HepG2 (cell line): ENCODE results near the gene SOCS1. TPM values are rescaled to one million over a fixed set of nuclear protein-coding genes. Genes with fewer than 3 reads are reported as not detected.

ENCODE experiments used
- DNMT1 ChIP-seq: sonication (generic); formaldehyde crosslinking; IDR thresholded peaks from 2 replicates; pipeline ENCODE4 v1.5.1; 2020; ENCODE audit warnings: mild to moderate bottlenecking, missing genetic modification reagents
- FIP1L1 ChIP-seq: fragments of 200-400 bp; formaldehyde crosslinking; IDR thresholded peaks from 2 replicates; pipeline ENCODE4 v1.6.1; 2018; ENCODE audit warnings: low read depth, mild to moderate bottlenecking, low read length, moderate library complexity, borderline replicate concordance; ENCODE audit not compliant: insufficient read depth
- FOXM1 ChIP-seq: sonication (generic); formaldehyde crosslinking; IDR thresholded peaks from 2 replicates; pipeline ENCODE4 v1.5.0; 2020; ENCODE audit warnings: missing genetic modification reagents
- MTF1 ChIP-seq: sonication (generic); formaldehyde crosslinking; IDR thresholded peaks from 2 replicates; pipeline ENCODE4 v1.5.0; 2020; ENCODE audit warnings: missing genetic modification reagents
- ONECUT2 ChIP-seq: sonication (generic); formaldehyde crosslinking; IDR thresholded peaks from 2 replicates; pipeline ENCODE4 v1.4.0; 2020; ENCODE audit warnings: missing genetic modification reagents
- SETDB1 ChIP-seq: sonication (generic); formaldehyde crosslinking; IDR thresholded peaks from 2 replicates; pipeline ENCODE4 v1.5.1; 2020; ENCODE audit warnings: missing genetic modification reagents, mild to moderate bottlenecking, borderline replicate concordance
- SYNCRIP ChIP-seq: fragments of 200-400 bp; formaldehyde crosslinking; IDR thresholded peaks from 2 replicates; pipeline ENCODE4 v1.6.1; 2018; ENCODE audit warnings: mild to moderate bottlenecking, low read depth, low read length; ENCODE audit not compliant: insufficient read depth
- TBX3 ChIP-seq: fragments of 450-650 bp; IDR thresholded peaks from 2 replicates; pipeline ENCODE4 v1.6.1; 2017; ENCODE audit warnings: antibody characterized with exemption, mild to moderate bottlenecking, inconsistent platforms, borderline replicate concordance
- TOPORS ChIP-seq: sonication (generic); formaldehyde crosslinking; IDR thresholded peaks from 2 replicates; pipeline ENCODE4 v1.8.0; 2023; ENCODE audit warnings: mild to moderate bottlenecking, missing genetic modification reagents
- ZBTB43 ChIP-seq: sonication (generic); formaldehyde crosslinking; conservative IDR thresholded peaks from 2 replicates; pipeline ENCODE4 v1.4.0; 2020; ENCODE audit warnings: missing genetic modification reagents
- ZNF414 ChIP-seq: sonication (generic); formaldehyde crosslinking; IDR thresholded peaks from 2 replicates; pipeline ENCODE4 v1.5.0; 2020; ENCODE audit warnings: missing genetic modification reagents
- ZNF557 ChIP-seq: sonication (generic); formaldehyde crosslinking; IDR thresholded peaks from 2 replicates; pipeline ENCODE4 v1.4.0; 2020; ENCODE audit warnings: missing genetic modification reagents
- ZNF598 ChIP-seq: sonication (generic); formaldehyde crosslinking; IDR thresholded peaks from 2 replicates; pipeline ENCODE4 v1.5.1; 2020; ENCODE audit warnings: mild to moderate bottlenecking, missing genetic modification reagents, borderline replicate concordance
- ZNF652 ChIP-seq: IDR thresholded peaks from 2 replicates; pipeline ENCODE4 v1.6.1; 2016; ENCODE audit warnings: low read depth, borderline replicate concordance
- ZNF720 ChIP-seq: sonication (generic); formaldehyde crosslinking; IDR thresholded peaks from 2 replicates; pipeline ENCODE4 v1.4.0; 2020; ENCODE audit warnings: missing genetic modification reagents
- polyA plus RNA-seq, 8 experiments: library from polyadenylated mRNA; depleted of rRNA in 3 of 8; stranded (reverse) in 7 of 8; unstranded in 1 of 8; fragments of >200 nt; fragmentation: Illumina TruSeq in 4 of 8; extraction: Trizol in 4 of 8; gene quantifications; 2 replicates each; pipeline versions ENCODE4 v1.2.1 to v1.2.3, GENCODE V29; 2011 to 2016; ENCODE audit warnings: low read depth in 4 of 8, missing spikeins in 1 of 8, mixed read lengths in 1 of 8; ENCODE audit not compliant: insufficient read depth in 1 of 8
- total RNA-seq, 5 experiments: library from RNA; depleted of rRNA; stranded (reverse); fragments of >200 nt; fragmentation: Illumina TruSeq; extraction: Trizol; gene quantifications; 2 replicates each; pipeline ENCODE4 v1.2.3, GENCODE V29; 2016; ENCODE audit warnings: low read depth in 1 of 5
- TF ChIP-seq, protein P1 (sequence below): sonication (generic); formaldehyde crosslinking; IDR thresholded peaks from 2 replicates; pipeline ENCODE4 v1.4.0; 2020; ENCODE audit warnings: missing genetic modification reagents, borderline replicate concordance
- TF ChIP-seq, protein P2 (sequence below): sonication (generic); formaldehyde crosslinking; IDR thresholded peaks from 2 replicates; pipeline ENCODE4 v1.8.0; 2022; ENCODE audit warnings: mild to moderate bottlenecking, missing genetic modification reagents
- TF ChIP-seq, protein P3 (sequence below): sonication (generic); formaldehyde crosslinking; IDR thresholded peaks from 2 replicates; pipeline ENCODE4 v1.5.0; 2020; ENCODE audit warnings: mild to moderate bottlenecking, missing genetic modification reagents, borderline replicate concordance
- TF ChIP-seq, protein P4 (sequence below): sonication (generic); formaldehyde crosslinking; IDR thresholded peaks from 2 replicates; pipeline ENCODE4 v1.8.1; 2023; ENCODE audit warnings: mild to moderate bottlenecking, missing genetic modification reagents, borderline replicate concordance

SOCS1 gene
- total and polyA plus RNA-seq, 2 of the 13 experiments (the other 11 are each of a cell fraction or from before 2014, with no cell fraction given), result 5.3 to 6.3 TPM

DNA sequence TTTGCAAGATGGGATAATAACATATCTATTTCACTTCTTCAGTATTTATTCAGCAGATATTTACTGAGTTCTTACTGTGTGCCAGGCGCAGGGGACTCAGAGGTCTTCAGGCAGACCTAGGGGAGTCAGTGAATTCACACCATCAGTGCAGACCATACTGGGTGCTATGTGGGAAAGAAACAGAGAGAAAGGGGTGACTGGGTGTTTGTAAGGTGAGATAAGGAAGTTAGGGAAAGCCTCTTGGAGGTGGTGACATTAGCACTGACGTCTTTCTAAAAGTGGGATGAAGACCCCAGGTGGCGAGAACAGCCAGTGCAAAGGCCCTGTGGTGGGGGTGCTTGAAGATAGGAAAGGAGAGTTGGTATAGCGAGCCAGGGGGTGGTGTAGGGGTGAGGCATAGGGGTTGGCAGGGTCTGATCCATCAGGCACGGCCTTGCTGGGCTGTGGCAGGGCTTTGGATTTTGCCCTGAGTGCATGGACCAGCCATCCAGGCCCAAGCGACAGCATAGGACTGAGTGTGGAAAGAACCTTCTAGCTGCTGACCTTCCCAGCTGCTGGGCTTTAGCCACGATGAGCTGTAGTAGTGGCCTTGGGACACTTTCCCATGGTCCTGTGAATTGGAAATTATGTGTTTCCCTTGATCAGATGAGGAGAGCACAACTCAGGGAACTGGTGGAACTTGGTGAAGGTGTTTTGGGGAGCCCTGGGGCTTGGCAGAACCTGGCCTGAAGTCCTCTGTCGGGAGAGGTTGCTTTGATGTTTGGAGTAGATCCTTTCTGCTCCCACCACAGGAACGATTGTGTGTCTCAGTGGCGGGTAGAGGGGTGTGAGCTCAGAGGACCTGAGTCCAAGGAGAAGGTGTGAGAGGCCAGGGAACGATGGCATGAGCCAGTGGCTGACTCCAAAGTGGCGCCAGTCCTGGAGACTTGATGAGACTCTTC, 3.9 kb upstream of the SOCS1 start (continued):
- TF ChIP-seq MTF1 (CRISPR knock-in tag) (no peak), ZBTB43 (no peak), ZNF598 (CRISPR knock-in tag) (no peak), ZNF414 (no peak), FIP1L1 (no peak), ZNF720 (CRISPR knock-in tag) (0 out of 2 replicates have a peak, but pooled peaks have one; percentile 25), ZNF652 (CRISPR knock-in tag) (no peak), SETDB1 (CRISPR knock-in tag) (no peak), TBX3 (no peak), ONECUT2 (CRISPR knock-in tag) (no peak), DNMT1 (CRISPR knock-in tag) (no peak; the same call in 1 of the 2 replicates), ZNF557 (CRISPR knock-in tag) (no peak), FOXM1 (CRISPR knock-in tag) (no peak), TOPORS (no peak), SYNCRIP (no peak)
- TF ChIP-seq, protein P1, sequence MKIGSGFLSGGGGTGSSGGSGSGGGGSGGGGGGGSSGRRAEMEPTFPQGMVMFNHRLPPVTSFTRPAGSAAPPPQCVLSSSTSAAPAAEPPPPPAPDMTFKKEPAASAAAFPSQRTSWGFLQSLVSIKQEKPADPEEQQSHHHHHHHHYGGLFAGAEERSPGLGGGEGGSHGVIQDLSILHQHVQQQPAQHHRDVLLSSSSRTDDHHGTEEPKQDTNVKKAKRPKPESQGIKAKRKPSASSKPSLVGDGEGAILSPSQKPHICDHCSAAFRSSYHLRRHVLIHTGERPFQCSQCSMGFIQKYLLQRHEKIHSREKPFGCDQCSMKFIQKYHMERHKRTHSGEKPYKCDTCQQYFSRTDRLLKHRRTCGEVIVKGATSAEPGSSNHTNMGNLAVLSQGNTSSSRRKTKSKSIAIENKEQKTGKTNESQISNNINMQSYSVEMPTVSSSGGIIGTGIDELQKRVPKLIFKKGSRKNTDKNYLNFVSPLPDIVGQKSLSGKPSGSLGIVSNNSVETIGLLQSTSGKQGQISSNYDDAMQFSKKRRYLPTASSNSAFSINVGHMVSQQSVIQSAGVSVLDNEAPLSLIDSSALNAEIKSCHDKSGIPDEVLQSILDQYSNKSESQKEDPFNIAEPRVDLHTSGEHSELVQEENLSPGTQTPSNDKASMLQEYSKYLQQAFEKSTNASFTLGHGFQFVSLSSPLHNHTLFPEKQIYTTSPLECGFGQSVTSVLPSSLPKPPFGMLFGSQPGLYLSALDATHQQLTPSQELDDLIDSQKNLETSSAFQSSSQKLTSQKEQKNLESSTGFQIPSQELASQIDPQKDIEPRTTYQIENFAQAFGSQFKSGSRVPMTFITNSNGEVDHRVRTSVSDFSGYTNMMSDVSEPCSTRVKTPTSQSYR (CRISPR knock-in tag), result no peak
- TF ChIP-seq, protein P2, sequence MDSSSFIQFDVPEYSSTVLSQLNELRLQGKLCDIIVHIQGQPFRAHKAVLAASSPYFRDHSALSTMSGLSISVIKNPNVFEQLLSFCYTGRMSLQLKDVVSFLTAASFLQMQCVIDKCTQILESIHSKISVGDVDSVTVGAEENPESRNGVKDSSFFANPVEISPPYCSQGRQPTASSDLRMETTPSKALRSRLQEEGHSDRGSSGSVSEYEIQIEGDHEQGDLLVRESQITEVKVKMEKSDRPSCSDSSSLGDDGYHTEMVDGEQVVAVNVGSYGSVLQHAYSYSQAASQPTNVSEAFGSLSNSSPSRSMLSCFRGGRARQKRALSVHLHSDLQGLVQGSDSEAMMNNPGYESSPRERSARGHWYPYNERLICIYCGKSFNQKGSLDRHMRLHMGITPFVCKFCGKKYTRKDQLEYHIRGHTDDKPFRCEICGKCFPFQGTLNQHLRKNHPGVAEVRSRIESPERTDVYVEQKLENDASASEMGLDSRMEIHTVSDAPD, result no peak
- TF ChIP-seq, protein P3, sequence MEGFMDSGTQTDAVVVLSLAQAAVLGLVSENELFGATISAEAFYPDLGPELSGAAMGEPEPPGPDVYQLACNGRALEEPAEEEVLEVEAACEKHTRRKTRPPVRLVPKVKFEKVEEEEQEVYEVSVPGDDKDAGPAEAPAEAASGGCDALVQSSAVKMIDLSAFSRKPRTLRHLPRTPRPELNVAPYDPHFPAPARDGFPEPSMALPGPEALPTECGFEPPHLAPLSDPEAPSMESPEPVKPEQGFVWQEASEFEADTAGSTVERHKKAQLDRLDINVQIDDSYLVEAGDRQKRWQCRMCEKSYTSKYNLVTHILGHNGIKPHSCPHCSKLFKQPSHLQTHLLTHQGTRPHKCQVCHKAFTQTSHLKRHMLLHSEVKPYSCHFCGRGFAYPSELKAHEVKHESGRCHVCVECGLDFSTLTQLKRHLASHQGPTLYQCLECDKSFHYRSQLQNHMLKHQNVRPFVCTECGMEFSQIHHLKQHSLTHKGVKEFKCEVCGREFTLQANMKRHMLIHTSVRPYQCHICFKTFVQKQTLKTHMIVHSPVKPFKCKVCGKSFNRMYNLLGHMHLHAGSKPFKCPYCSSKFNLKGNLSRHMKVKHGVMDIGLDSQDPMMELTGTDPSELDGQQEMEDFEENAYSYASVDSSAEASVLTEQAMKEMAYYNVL, result peak; percentile 22; the same call in 1 of the 2 replicates
- TF ChIP-seq, protein P4, sequence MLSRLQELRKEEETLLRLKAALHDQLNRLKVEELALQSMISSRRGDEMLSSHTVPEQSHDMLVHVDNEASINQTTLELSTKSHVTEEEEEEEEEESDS (CRISPR knock-in tag), result peak; percentile 56; the same call in 1 of the 2 replicates
